Right lobe of liver (tissue), 6 donors: Measurements from ENCODE around the gene FAM20C. TPM values are rescaled to one million over a fixed set of nuclear protein-coding genes. Genes with fewer than 3 reads are reported as not detected.

Experiments used
- ATAC-seq, 4 donors: fragments of 200-7000 bp; cut with Tn5 transposase; one replicate each; pipeline ENCODE4 v1.9.1; 2020; ENCODE audit warnings: mild to moderate bottlenecking in 4 of 4, moderate library complexity in 4 of 4
- DNase-seq, 3 donors: peaks; one replicate each; pipeline ENCODE4 v3.0.0-alpha.2; 2020
- H3K27ac ChIP-seq, 3 donors: fragments of 200-600 bp; one replicate each; pipeline ENCODE4 v1.8.0; 2022
- H3K27me3 ChIP-seq, 2 donors: fragments of 200-600 bp; one replicate each; pipeline ENCODE4 v1.8.0; 2022
- H3K36me3 ChIP-seq, 4 donors: fragments of 200-600 bp; sonication (generic) in 1 of 4; one replicate each; pipeline versions ENCODE4 v1.5.1 to v1.8.0; 2017 to 2022; ENCODE audit warnings: control low read depth in 1 of 4
- H3K4me1 ChIP-seq, 4 donors: fragments of 200-600 bp; sonication (generic) in 1 of 4; one replicate each; pipeline versions ENCODE4 v1.5.1 to v1.8.0; 2017 to 2022; ENCODE audit warnings: control low read depth in 1 of 4
- H3K4me3 ChIP-seq, 3 donors: fragments of 200-600 bp; one replicate each; pipeline ENCODE4 v1.8.0; 2022
- H3K9me3 ChIP-seq, 4 donors: fragments of 200-600 bp; sonication (generic) in 1 of 4; one replicate each; pipeline versions ENCODE4 v1.5.1 to v1.8.0; 2017 to 2022; ENCODE audit warnings: control low read depth in 1 of 4
- POLR2A ChIP-seq: fragments of 450-650 bp; IDR thresholded peaks from one replicate; pipeline ENCODE4 v1.6.1; 2017; ENCODE audit warnings: antibody characterized with exemption, mild to moderate bottlenecking
- WGBS: methylation state at CpG from one replicate; pipeline ENCODE4 v1.1.6; 2018; ENCODE audit warnings: low coverage, low lambda C conversion rate; ENCODE audit not compliant: insufficient coverage; ENCODE audit errors: missing lambda C conversion rate; 5-methylcytosine and 5-hydroxymethylcytosine counted together
- intact Hi-C, 2 donors: fragments of 100-400 bp; cut with DNase I; formaldehyde crosslinking; loops; one replicate each; pipeline versions ENCODE4 v1.11.2 to v1.14.1; 2022
- total RNA-seq, 6 experiments: library from RNA; depleted of rRNA in 2 of 6; stranded (reverse); fragments of >200 nt in 2 of 6; fragmentation: NEBNext Ultra II Directional in 3 of 6; extraction: Animal tissue kit (Norgen Biotek cat#: 25700) in 3 of 6; gene quantifications; one replicate each; pipeline versions ENCODE4 v1.1.0 to v1.2.4, GENCODE V29; 2016 to 2023
- TF ChIP-seq, protein P1 (sequence below), 4 donors: fragments of 200-600 bp in 3 of 4; fragments of 450-650 bp in 1 of 4; IDR thresholded peaks; one replicate each; pipeline versions ENCODE4 v1.5.1 to v1.8.0; 2016 to 2022; ENCODE audit warnings: antibody characterized with exemption in 4 of 4, mild to moderate bottlenecking in 2 of 4
- donor health status: DM: no; HTN: yes; CAD: no.
- donor health status: DM: no; HTN: no; CAD: no.
- donor health status: DM: no; HTN: no; CAD: no.
- donor health status: DM: no; HTN: yes; CAD: no.
- donor health status: DM: no; HTN: yes; CAD: no.

The FAM20C gene
- total RNA-seq, 6 experiments from 2014 or later: 32.1 to 73.8 (median 57.3) TPM

DNA sequence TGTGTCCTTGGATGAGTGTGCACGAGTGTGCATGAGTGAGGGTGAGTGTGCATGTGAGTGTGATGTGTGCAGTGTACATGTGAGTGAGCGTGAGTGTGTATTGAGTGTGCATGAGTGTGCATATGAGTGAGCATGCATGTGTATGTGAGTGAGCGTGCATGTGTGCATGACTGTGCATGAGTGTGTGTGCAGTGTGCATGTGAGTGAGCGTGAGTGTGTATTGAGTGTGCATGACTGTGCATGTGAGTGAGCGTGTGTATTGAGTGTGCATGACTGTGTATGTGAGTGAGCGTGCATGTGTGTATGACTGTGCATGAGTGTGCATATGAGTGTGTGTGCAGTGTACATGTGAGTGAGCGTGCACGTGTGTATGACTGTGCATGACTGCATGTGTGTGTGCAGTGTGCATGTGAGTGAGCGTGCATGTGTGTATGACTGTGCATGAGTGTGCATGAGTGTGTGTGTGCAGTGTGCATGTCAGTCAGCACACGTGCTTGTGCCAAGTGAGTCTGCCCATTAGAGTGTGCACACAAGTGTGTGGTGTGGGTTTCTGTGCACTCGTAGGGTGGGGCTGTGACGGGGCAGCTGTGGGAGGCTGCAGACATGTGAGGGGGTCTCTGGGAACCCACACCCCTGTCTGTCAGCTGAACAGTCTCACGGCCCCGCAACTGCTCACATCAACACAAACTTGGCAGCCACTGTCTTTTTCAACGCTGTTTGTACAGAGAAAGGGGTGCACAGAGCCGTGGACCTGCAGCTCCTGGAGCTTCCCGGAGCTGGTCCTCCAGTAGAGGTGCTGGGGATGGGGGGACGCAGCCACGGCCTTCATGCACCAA lies 112.4 kb downstream of the FAM20C start:
- H3K9me3 ChIP-seq: no peaks in the 10 kb centered on the region
- H3K4me3 ChIP-seq: no peak overlapping the region
- ATAC-seq: no peak
- peak in 1 of 3 donors; percentile 22 for DNase-seq
- WGBS: 66% methylated on average over 7 of the region's 19 CpGs
- TF ChIP-seq, protein P1, sequence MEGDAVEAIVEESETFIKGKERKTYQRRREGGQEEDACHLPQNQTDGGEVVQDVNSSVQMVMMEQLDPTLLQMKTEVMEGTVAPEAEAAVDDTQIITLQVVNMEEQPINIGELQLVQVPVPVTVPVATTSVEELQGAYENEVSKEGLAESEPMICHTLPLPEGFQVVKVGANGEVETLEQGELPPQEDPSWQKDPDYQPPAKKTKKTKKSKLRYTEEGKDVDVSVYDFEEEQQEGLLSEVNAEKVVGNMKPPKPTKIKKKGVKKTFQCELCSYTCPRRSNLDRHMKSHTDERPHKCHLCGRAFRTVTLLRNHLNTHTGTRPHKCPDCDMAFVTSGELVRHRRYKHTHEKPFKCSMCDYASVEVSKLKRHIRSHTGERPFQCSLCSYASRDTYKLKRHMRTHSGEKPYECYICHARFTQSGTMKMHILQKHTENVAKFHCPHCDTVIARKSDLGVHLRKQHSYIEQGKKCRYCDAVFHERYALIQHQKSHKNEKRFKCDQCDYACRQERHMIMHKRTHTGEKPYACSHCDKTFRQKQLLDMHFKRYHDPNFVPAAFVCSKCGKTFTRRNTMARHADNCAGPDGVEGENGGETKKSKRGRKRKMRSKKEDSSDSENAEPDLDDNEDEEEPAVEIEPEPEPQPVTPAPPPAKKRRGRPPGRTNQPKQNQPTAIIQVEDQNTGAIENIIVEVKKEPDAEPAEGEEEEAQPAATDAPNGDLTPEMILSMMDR (IDR thresholded peaks at IDR 0.05): no peak
- TF ChIP-seq POLR2A: no peak
- H3K36me3 ChIP-seq: no peaks in the 10 kb centered on the region
- H3K27me3 ChIP-seq: no peaks in the 10 kb centered on the region
- no peaks in the 10 kb centered on the region for H3K4me1 ChIP-seq
- intact Hi-C loops: loop anchor here in 1 of 2 donors (10.0 kb wide), 1 partner anchor 60 kb away; no protein-coding TSS in a partner anchor
- no peak overlapping the region for H3K27ac ChIP-seq

DNA sequence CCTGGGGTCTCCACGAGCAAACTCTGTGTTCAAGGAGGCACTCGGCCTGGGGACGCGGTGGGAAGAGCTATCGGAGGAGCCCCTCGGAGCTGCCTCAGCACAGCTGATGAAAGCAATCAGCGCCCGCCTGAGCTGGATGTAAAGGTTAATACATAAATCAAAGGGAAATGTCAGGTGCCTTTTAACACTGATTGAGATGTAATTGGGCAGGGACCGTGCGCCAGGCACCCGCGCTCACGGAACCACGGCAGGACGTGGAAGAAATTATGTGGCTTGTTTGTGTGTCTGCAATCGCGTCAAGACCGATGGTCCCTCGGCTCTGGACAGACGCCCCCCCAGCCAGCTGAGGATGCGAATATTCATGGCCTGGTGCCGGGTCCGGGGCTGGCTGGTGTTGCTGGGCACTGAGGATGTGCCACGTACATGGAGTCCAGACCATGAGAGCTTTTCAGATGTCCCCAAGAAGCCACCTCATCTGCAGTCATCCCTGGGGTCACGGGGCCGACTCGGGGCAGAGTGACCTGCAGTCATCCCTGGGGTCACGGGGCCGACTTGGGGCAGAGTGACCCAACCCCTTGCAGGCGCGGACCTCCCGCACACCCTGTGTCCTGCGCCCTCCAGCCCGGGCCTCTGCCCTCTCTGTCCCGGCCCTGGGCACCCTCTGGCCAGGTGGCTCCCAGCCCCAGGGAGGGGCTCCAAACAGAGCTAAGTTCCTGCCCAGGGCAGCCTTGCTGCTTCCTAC lies 113.2 kb downstream of the FAM20C start:
- DNase-seq (peak in 1 of 3 donors; percentile 31), ATAC-seq (peak in 1 of 4 donors; percentile 27)
- intact Hi-C loops: loop anchor here in 1 of 2 donors (10.0 kb wide), 1 partner anchor 59 kb away; no protein-coding TSS in a partner anchor

DNA sequence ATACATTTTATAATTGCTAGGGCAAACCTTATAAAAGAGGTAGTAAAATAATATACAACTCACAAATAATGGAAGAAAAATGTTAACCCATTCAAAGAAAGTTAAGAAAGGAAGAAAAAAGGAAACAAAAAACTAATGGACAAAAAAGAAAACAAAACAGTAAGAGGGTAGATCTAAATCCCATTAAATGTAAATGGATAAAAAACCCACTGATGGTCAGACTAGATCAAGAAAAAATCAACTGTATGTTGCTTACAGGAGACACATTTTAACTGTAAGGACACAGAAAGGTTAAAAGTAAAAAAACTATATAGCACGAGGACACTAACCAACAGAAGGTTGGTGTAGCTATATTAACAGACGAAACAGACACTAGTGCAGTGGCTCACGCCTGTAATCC lies 115.6 kb downstream of the FAM20C start:
- intact Hi-C loops: loop anchor here in 1 of 2 donors (10.0 kb wide), 1 partner anchor 57 kb away; no protein-coding TSS in a partner anchor
- Histone ChIP-seq H3K9me3 (no peaks in the 10 kb centered on the region), H3K4me3 (no peak overlapping the region), H3K27ac (no peak overlapping the region), H3K36me3 (no peaks in the 10 kb centered on the region), H3K4me1 (no peaks in the 10 kb centered on the region), H3K27me3 (no peaks in the 10 kb centered on the region)
- WGBS: 48% methylated on average over 3 of the region's 3 CpGs
- ATAC-seq (no peak), DNase-seq (no peak)
- no peak for TF ChIP-seq POLR2A
- TF ChIP-seq, protein P1 (IDR thresholded peaks at IDR 0.05): no peak

More for the DNA sequence above, 113.2 kb downstream of the FAM20C start:
- Histone ChIP-seq H3K27ac (no peak overlapping the region), H3K27me3 (no peaks in the 10 kb centered on the region), H3K36me3 (no peaks in the 10 kb centered on the region), H3K4me3 (no peak overlapping the region), H3K4me1 (no peaks in the 10 kb centered on the region), H3K9me3 (no peaks in the 10 kb centered on the region)
- WGBS: 89% methylated on average over 16 of the region's 35 CpGs
- TF ChIP-seq, protein P1 (IDR thresholded peaks at IDR 0.05): no peak
- TF ChIP-seq POLR2A: no peak

DNA sequence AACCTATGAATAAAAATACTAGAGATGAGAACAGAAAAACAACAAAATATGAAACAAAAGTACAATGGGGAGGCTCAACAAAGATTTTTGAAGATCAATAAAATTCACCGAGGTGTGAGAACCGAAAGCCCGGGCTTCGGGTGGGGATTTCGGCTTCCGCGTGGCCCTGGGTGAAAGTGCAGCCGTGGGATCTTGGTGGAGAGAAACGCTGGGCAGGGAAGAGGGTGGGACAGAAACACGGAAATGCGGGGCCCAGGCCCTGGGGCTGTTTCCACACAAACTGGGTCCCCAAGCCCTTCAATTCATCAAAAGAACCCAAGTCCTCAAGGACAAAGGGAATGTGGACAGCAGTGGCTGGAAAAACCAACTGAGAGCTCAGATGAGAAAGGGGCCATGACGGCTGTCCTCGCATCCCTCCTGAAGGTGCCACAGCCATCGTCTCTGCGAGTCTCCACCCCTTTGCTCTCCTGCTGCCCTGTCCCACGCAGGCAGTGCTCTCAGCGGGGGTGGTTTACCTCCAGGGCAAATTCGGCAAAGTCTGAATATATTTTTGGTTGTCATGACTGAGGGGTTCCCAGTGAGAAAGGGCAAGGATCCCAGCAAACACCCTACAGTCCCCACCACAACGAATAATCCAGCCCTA lies 117.3 kb downstream of the FAM20C start:
- TF ChIP-seq POLR2A: no peak
- TF ChIP-seq, protein P1 (IDR thresholded peaks at IDR 0.05): no peak
- no peaks in the 10 kb centered on the region for H3K27me3 ChIP-seq
- intact Hi-C loops: loop anchor here in 1 of 2 donors (10.0 kb wide), 1 partner anchor 55 kb away; no protein-coding TSS in a partner anchor
- H3K36me3 ChIP-seq: no peaks in the 10 kb centered on the region
- H3K4me3 ChIP-seq: no peak overlapping the region
- 87% methylated on average over 12 of the region's 19 CpGs for WGBS
- DNase-seq: peak in 1 of 3 donors; percentile 4
- no peaks in the 10 kb centered on the region for H3K4me1 ChIP-seq
- no peaks in the 10 kb centered on the region for H3K9me3 ChIP-seq
- no peak overlapping the region for H3K27ac ChIP-seq
- no peak for ATAC-seq
